GM20431 (cell line): Measurements from ENCODE around the gene BHLHA9.

ENCODE experiments used
- in situ Hi-C: fragments of 300-500 bp; cut with MseI, MboI; formaldehyde crosslinking; loops from one replicate; pipeline ENCODE4 v1.15.0; 2020; ENCODE audit warnings: low sequenced_read_pairs; ENCODE audit not compliant: unreplicated experiment

The BHLHA9 gene

GRCh38 chr17:1251866-1252608, 18.2 kb upstream of the BHLHA9 start:
- in situ Hi-C loops = loop anchor here (25.0 kb wide), 1 partner anchor 260 kb away; the partner anchor contains the start of gene INPP5K

GRCh38 chr17:1255041-1255440, 15.2 kb upstream of the BHLHA9 start:
- in situ Hi-C loops = loop anchor here (25.0 kb wide), 1 partner anchor 257 kb away; the partner anchor contains the start of gene INPP5K

- in situ Hi-C loops = loop anchor here (25.0 kb wide), 1 partner anchor 256 kb away; the partner anchor contains the start of gene INPP5K
Measured at GRCh38 chr17:1256699-1257098, 13.5 kb upstream of the BHLHA9 start.

- in situ Hi-C loops = loop anchor here (25.0 kb wide), 1 partner anchor 252 kb away; the partner anchor contains the start of gene INPP5K
Measured at GRCh38 chr17:1260086-1260769, 10.0 kb upstream of the BHLHA9 start.

GRCh38 chr17:1260770-1261161, 9.5 kb upstream of the BHLHA9 start:
- in situ Hi-C loops = loop anchor here (25.0 kb wide), 1 partner anchor 252 kb away; the partner anchor contains the start of gene INPP5K

GRCh38 chr17:1264196-1264595, 6.0 kb upstream of the BHLHA9 start:
- in situ Hi-C loops = loop anchor here (25.0 kb wide), 1 partner anchor 248 kb away; the partner anchor contains the start of gene INPP5K

- in situ Hi-C loops = loop anchor here (25.0 kb wide), 1 partner anchor 245 kb away; the partner anchor contains the start of gene INPP5K
Measured at GRCh38 chr17:1267471-1267943, 2.7 kb upstream of the BHLHA9 start.

GRCh38 chr17:1271030-1271423, 783 bp downstream of the BHLHA9 start:
- in situ Hi-C loops = loop anchor here (25.0 kb wide), 1 partner anchor 241 kb away; the partner anchor contains the start of gene INPP5K

GRCh38 chr17:1271441-1271840, 1.2 kb downstream of the BHLHA9 start:
- in situ Hi-C loops = loop anchor here (25.0 kb wide), 1 partner anchor 241 kb away; the partner anchor contains the start of gene INPP5K

GRCh38 chr17:1272701-1273100, 2.5 kb downstream of the BHLHA9 start:
- in situ Hi-C loops = loop anchor here (25.0 kb wide), 1 partner anchor 240 kb away; the partner anchor contains the start of gene INPP5K

- in situ Hi-C loops = loop anchor here (25.0 kb wide), 1 partner anchor 239 kb away; the partner anchor contains the start of gene INPP5K
Measured at GRCh38 chr17:1273492-1274244, 3.4 kb downstream of the BHLHA9 start.

GRCh38 chr17:1274245-1274608, 4.0 kb downstream of the BHLHA9 start:
- in situ Hi-C loops = loop anchor here (25.0 kb wide), 1 partner anchor 238 kb away; the partner anchor contains the start of gene INPP5K

GRCh38 chr17:1275205-1275961, 5.1 kb downstream of the BHLHA9 start:
- in situ Hi-C loops = no loop called here

- in situ Hi-C loops = no loop called here
Measured at GRCh38 chr17:1275962-1276736, 5.9 kb downstream of the BHLHA9 start.

GRCh38 chr17:1280652-1281051, 10.4 kb downstream of the BHLHA9 start:
- in situ Hi-C loops = no loop called here

- in situ Hi-C loops = no loop called here
Measured at GRCh38 chr17:1286379-1287106, 16.3 kb downstream of the BHLHA9 start.

GRCh38 chr17:1289695-1290094, 19.5 kb downstream of the BHLHA9 start:
- in situ Hi-C loops = no loop called here

- in situ Hi-C loops = no loop called here
Measured at GRCh38 chr17:1290676-1291075, 20.4 kb downstream of the BHLHA9 start.
